Activated CD4-positive, alpha-beta T cell treated with anti-CD3 and anti-CD28 coated beads, Interleukin-2, amount 50 U/mL, for 24 hours (primary cell): ENCODE data around the gene SDK2.

ENCODE experiments used
- DNase-seq, 2 donors: peaks; one replicate each; pipeline ENCODE4 v3.0.0-alpha.2; 2020; ENCODE audit warnings: low read depth in 1 of 2, low spot score in 1 of 2

The SDK2 gene

GRCh38 chr17:73566905-73567782, 77.1 kb downstream of the SDK2 start:
- DNase-seq = no peak

- DNase-seq = no peak
Observed at GRCh38 chr17:73564843-73565242, 79.4 kb downstream of the SDK2 start.

- no peak for DNase-seq
Observed at GRCh38 chr17:73562896-73563295, 81.3 kb downstream of the SDK2 start.

GRCh38 chr17:73561111-73561510, 83.1 kb downstream of the SDK2 start:
- no peak for DNase-seq

- no peak for DNase-seq
Observed at GRCh38 chr17:73560661-73561060, 83.6 kb downstream of the SDK2 start.

GRCh38 chr17:73559532-73559931, 84.7 kb downstream of the SDK2 start:
- DNase-seq = no peak

GRCh38 chr17:73555199-73555960, 88.9 kb downstream of the SDK2 start:
- DNase-seq = no peak

- no peak for DNase-seq
Observed at GRCh38 chr17:73554498-73554897, 89.7 kb downstream of the SDK2 start.

GRCh38 chr17:73553311-73553710, 90.9 kb downstream of the SDK2 start:
- no peak for DNase-seq

- DNase-seq = no peak
Observed at GRCh38 chr17:73552300-73553048, 91.8 kb downstream of the SDK2 start.

GRCh38 chr17:73551759-73552158, 92.5 kb downstream of the SDK2 start:
- no peak for DNase-seq

- no peak for DNase-seq
Observed at GRCh38 chr17:73551144-73551543, 93.1 kb downstream of the SDK2 start.

- DNase-seq = no peak
Observed at GRCh38 chr17:73550556-73550955, 93.7 kb downstream of the SDK2 start.

- DNase-seq = no peak
Observed at GRCh38 chr17:73549841-73550430, 94.3 kb downstream of the SDK2 start.

- DNase-seq = no peak
Observed at GRCh38 chr17:73548620-73549311, 95.5 kb downstream of the SDK2 start.

- no peak for DNase-seq
Observed at GRCh38 chr17:73547790-73548189, 96.5 kb downstream of the SDK2 start.

- no peak for DNase-seq
Observed at GRCh38 chr17:73546770-73547536, 97.3 kb downstream of the SDK2 start.

- DNase-seq = no peak
Observed at GRCh38 chr17:73546114-73546513, 98.1 kb downstream of the SDK2 start.

GRCh38 chr17:73545109-73546032, 98.9 kb downstream of the SDK2 start:
- DNase-seq = no peak
